HepG2 (cell line): ENCODE data around the gene HTR7. TPM values are rescaled to one million over a fixed set of nuclear protein-coding genes. Genes with fewer than 3 reads are reported as not detected.

Experiments used
- ATAC-seq: fragments of 200-7000 bp; cut with Tn5 transposase; 3 replicates; pipeline ENCODE4 v1.9.1; 2020; ENCODE audit warnings: mild to moderate bottlenecking, moderate library complexity
- BruUV-seq: library from RNA; stranded (reverse); fragments of 400-500 nt; replicated peaks from 2 replicates; lab custom pipeline; 2021; lab: Mats Ljungman, UMichigan
- CTCF ChIA-PET: fragments of 300-600 bp; formaldehyde crosslinking; extraction: SDS; loops from one replicate; lab custom pipeline; 2021; ENCODE audit warnings: low total read pairs, inconsistent platforms, low intra/inter-chr PET ratio; lab: Yijun Ruan, JAX
- POLR2A ChIA-PET: fragments of 350-600 bp; sonication (Branson Sonifier 250); formaldehyde crosslinking; loops from one replicate; lab custom pipeline; 2020; ENCODE audit warnings: antibody characterized with exemption, inconsistent platforms; lab: Yijun Ruan, JAX
- DNase-seq: peaks from one replicate; pipeline ENCODE4 v3.0.0-alpha.2; 2015; ENCODE audit warnings: low spot score
- FAIRE-seq: peaks from 3 replicates; lab custom pipeline; 2011; peaks lifted over from hg19 to GRCh38; lab: Jason Lieb, UNC
- H2AFZ ChIP-seq: one replicate; pipeline ENCODE4 v1.6.1; 2011; ENCODE audit warnings: low read length, inconsistent platforms
- H3K27ac ChIP-seq: fragments of 300-600 bp; 3 replicates; pipeline ENCODE4 v1.8.0; 2011; ENCODE audit warnings: mixed run types, mild to moderate bottlenecking, mixed read lengths, low read length, inconsistent platforms; ENCODE audit not compliant: insufficient read depth; ENCODE audit errors: extremely low read length
- H3K27me3 ChIP-seq, 2 experiments: fragments of 200-600 bp in 1 of 2; 2 replicates in 1 of 2; 3 replicates in 1 of 2; pipeline versions ENCODE4 v1.6.0 to v1.8.0; 2011; ENCODE audit warnings: low read length in 2 of 2, mild to moderate bottlenecking in 2 of 2, moderate library complexity in 2 of 2, inconsistent platforms in 1 of 2; ENCODE audit not compliant: insufficient read depth in 2 of 2, control insufficient read depth in 1 of 2
- H3K36me3 ChIP-seq, 2 experiments: fragments of 200-600 bp in 1 of 2; replicated peaks in 1 of 2; 2 replicates in 1 of 2; 3 replicates in 1 of 2; pipeline versions ENCODE4 v1.5.1 to v1.8.0; 2011; ENCODE audit warnings: low read length in 2 of 2, inconsistent platforms in 1 of 2; ENCODE audit not compliant: insufficient read depth in 2 of 2, control insufficient read depth in 1 of 2
- H3K4me1 ChIP-seq: 2 replicates; pipeline ENCODE4 v1.5.1; 2012; ENCODE audit warnings: low read length, inconsistent platforms; ENCODE audit not compliant: insufficient read depth
- H3K4me2 ChIP-seq: 2 replicates; pipeline ENCODE4 v1.6.0; 2011; ENCODE audit warnings: low read depth, low read length, inconsistent platforms
- H3K4me3 ChIP-seq, 3 experiments: fragments of 200-600 bp in 1 of 3; sonication (generic), shearing (Covaris generic) in 1 of 3; replicated peaks in 1 of 3; 2 replicates each; pipeline ENCODE4 v1.5.1; 2011 to 2016; ENCODE audit warnings: low read length in 3 of 3, inconsistent platforms in 2 of 3, low read depth in 2 of 3, mild to moderate bottlenecking in 2 of 3, control low read depth in 1 of 3, mixed read lengths in 1 of 3; ENCODE audit not compliant: insufficient read depth in 1 of 3
- H3K79me2 ChIP-seq: one replicate; pipeline ENCODE4 v1.6.1; 2011; ENCODE audit warnings: low read length, inconsistent platforms; ENCODE audit not compliant: insufficient read depth
- H3K9ac ChIP-seq: 2 replicates; pipeline ENCODE4 v1.6.0; 2011; ENCODE audit warnings: mild to moderate bottlenecking, low read depth, low read length, inconsistent platforms; ENCODE audit not compliant: insufficient read depth
- H3K9me3 ChIP-seq: 2 replicates; pipeline ENCODE4 v1.5.1; 2012; ENCODE audit warnings: mild to moderate bottlenecking, low read length
- H4K20me1 ChIP-seq: 2 replicates; pipeline ENCODE4 v1.6.0; 2011; ENCODE audit warnings: inconsistent platforms, mild to moderate bottlenecking, low read length, moderate library complexity; ENCODE audit not compliant: insufficient read depth
- HNRNPLL ChIP-seq: fragments of 200-400 bp; formaldehyde crosslinking; IDR thresholded peaks from 2 replicates; pipeline ENCODE4 v1.6.1; 2017; ENCODE audit warnings: mild to moderate bottlenecking, low read depth, low read length; ENCODE audit not compliant: poor library complexity, severe bottlenecking
- LBX2 ChIP-seq: sonication (generic); formaldehyde crosslinking; IDR thresholded peaks from 2 replicates; pipeline ENCODE4 v1.5.0; 2020; ENCODE audit warnings: missing genetic modification reagents, mild to moderate bottlenecking, borderline replicate concordance
- MED8 ChIP-seq: sonication (generic); formaldehyde crosslinking; IDR thresholded peaks from 2 replicates; pipeline ENCODE4 v1.8.1; 2023; ENCODE audit warnings: mild to moderate bottlenecking, missing genetic modification reagents; ENCODE audit not compliant: insufficient replicate concordance
- TBX2 ChIP-seq: sonication (generic); formaldehyde crosslinking; IDR thresholded peaks from 2 replicates; pipeline ENCODE4 v1.5.0; 2020; ENCODE audit warnings: missing genetic modification reagents, mild to moderate bottlenecking, borderline replicate concordance
- USF2 ChIP-seq, 2 experiments: sonication (generic) in 1 of 2; formaldehyde crosslinking in 1 of 2; IDR thresholded peaks; 2 replicates each; pipeline versions ENCODE4 v1.5.1 to v1.6.1; 2011 to 2020; ENCODE audit warnings: borderline replicate concordance in 1 of 2, low read depth in 1 of 2, low read length in 1 of 2, mild to moderate bottlenecking in 1 of 2, missing genetic modification reagents in 1 of 2, moderate library complexity in 1 of 2
- ZFP41 ChIP-seq: sonication (generic); formaldehyde crosslinking; IDR thresholded peaks from 2 replicates; pipeline ENCODE4 v1.4.0; 2020; ENCODE audit warnings: mild to moderate bottlenecking, missing genetic modification reagents, borderline replicate concordance
- ZNF543 ChIP-seq: sonication (generic); formaldehyde crosslinking; IDR thresholded peaks from 2 replicates; pipeline ENCODE4 v1.4.0; 2020; ENCODE audit warnings: mild to moderate bottlenecking, missing genetic modification reagents
- ZNF670 ChIP-seq: sonication (generic); formaldehyde crosslinking; IDR thresholded peaks from 2 replicates; pipeline ENCODE4 v1.8.0; 2022; ENCODE audit warnings: mild to moderate bottlenecking, missing genetic modification reagents, borderline replicate concordance
- ZSCAN21 ChIP-seq: sonication (generic); formaldehyde crosslinking; IDR thresholded peaks from 2 replicates; pipeline ENCODE4 v1.8.0; 2022; ENCODE audit warnings: mild to moderate bottlenecking, missing genetic modification reagents, moderate library complexity, borderline replicate concordance
- WGBS: methylation state at CpG from one replicate; pipeline ENCODE4 v1.1.6; 2017; ENCODE audit warnings: low lambda C conversion rate; 5-methylcytosine and 5-hydroxymethylcytosine counted together
- in situ Hi-C: cut with HindIII; loops from 2 replicates; pipeline ENCODE4 v1.10.0; 2017; ENCODE audit warnings: low pct_unique_long_range_greater_than_20kb; ENCODE audit not compliant: extremely low pct_ligation_motif_present
- intact Hi-C: fragments of 100-400 bp; cut with micrococcal nuclease; formaldehyde crosslinking; loops from one replicate; pipeline ENCODE4 v1.10.0; 2022; ENCODE audit not compliant: unreplicated experiment
- polyA plus RNA-seq, 8 experiments: library from polyadenylated mRNA; depleted of rRNA in 3 of 8; stranded (reverse) in 7 of 8; unstranded in 1 of 8; fragments of >200 nt; fragmentation: Illumina TruSeq in 4 of 8; extraction: Trizol in 4 of 8; gene quantifications; 2 replicates each; pipeline versions ENCODE4 v1.2.1 to v1.2.3, GENCODE V29; 2011 to 2016; ENCODE audit warnings: low read depth in 4 of 8, missing spikeins in 1 of 8, mixed read lengths in 1 of 8; ENCODE audit not compliant: insufficient read depth in 1 of 8
- total RNA-seq, 5 experiments: library from RNA; depleted of rRNA; stranded (reverse); fragments of >200 nt; fragmentation: Illumina TruSeq; extraction: Trizol; gene quantifications; 2 replicates each; pipeline ENCODE4 v1.2.3, GENCODE V29; 2016; ENCODE audit warnings: low read depth in 1 of 5

Gene HTR7
- total and polyA plus RNA-seq, 2 of the 13 experiments (the other 11 are each of a cell fraction or from before 2014, with no cell fraction given) = 0.04 TPM; not detected in 1

- ATAC-seq = no peak
- H3K79me2 ChIP-seq = no peaks in the 10 kb centered on the region
- ChIA-PET CTCF (no interaction called here), POLR2A (no interaction called here)
- DNase-seq = no peak
- no peak for FAIRE-seq
- no peaks in the 10 kb centered on the region for H4K20me1 ChIP-seq
- in situ Hi-C loops = no loop called here
- no peak for TF ChIP-seq USF2 (IDR thresholded peaks at IDR 0.05; ENCODE audit: low read depth, low read length)
- no peak for TF ChIP-seq USF2 (CRISPR knock-in tag; IDR thresholded peaks at IDR 0.05; ENCODE audit: borderline replicate concordance)
- no peak for TF ChIP-seq TBX2 (CRISPR knock-in tag)
- no peak for TF ChIP-seq LBX2
- no peak overlapping the region for H3K27ac ChIP-seq
- H3K9ac ChIP-seq = no peak overlapping the region
- no peak overlapping the region for H3K4me2 ChIP-seq
- H3K4me1 ChIP-seq = no peaks in the 10 kb centered on the region
- no TSS peak for BruUV-seq
- intact Hi-C loops = no loop called here
- H2AFZ ChIP-seq = no peak overlapping the region
- H3K4me3 ChIP-seq = no peak overlapping the region
- no peaks in the 10 kb centered on the region for H3K27me3 ChIP-seq
- H3K9me3 ChIP-seq = no peaks in the 10 kb centered on the region
- H3K36me3 ChIP-seq = no peaks in the 10 kb centered on the region
- WGBS = 5% methylated on average over 1 of the region's 1 CpG
Measured at GRCh38 chr10:90801608-90802007, 56.2 kb downstream of the HTR7 start.

GRCh38 chr10:90800232-90800796 is 57.5 kb downstream of the HTR7 start:
- in situ Hi-C loops = no loop called here
- FAIRE-seq (no peak), ATAC-seq (no peak), DNase-seq (no peak)
- POLR2A ChIA-PET = no interaction called here
- H2AFZ ChIP-seq = no peak overlapping the region
- H3K4me2 ChIP-seq = no peak overlapping the region
- H3K4me1 ChIP-seq = no peaks in the 10 kb centered on the region
- CTCF ChIA-PET = no interaction called here
- no peaks in the 10 kb centered on the region for H4K20me1 ChIP-seq
- no peaks in the 10 kb centered on the region for H3K36me3 ChIP-seq
- H3K4me3 ChIP-seq = no peak overlapping the region
- intact Hi-C loops = no loop called here
- no peak overlapping the region for H3K9ac ChIP-seq
- H3K9me3 ChIP-seq = no peaks in the 10 kb centered on the region
- no peaks in the 10 kb centered on the region for H3K79me2 ChIP-seq
- no peak for TF ChIP-seq ZFP41
- no peak for TF ChIP-seq HNRNPLL
- no peak for TF ChIP-seq ZSCAN21 (CRISPR knock-in tag)
- no peak for TF ChIP-seq MED8 (CRISPR knock-in tag)
- TF ChIP-seq ZNF670 = no peak
- TF ChIP-seq ZNF543 (CRISPR knock-in tag) = no peak
- WGBS = 6% methylated on average over 5 of the region's 5 CpGs
- BruUV-seq = no TSS peak
- H3K27ac ChIP-seq = no peak overlapping the region
- no peaks in the 10 kb centered on the region for H3K27me3 ChIP-seq
